ENCODE data around the gene CNTNAP2.

- TF ChIP-seq NFRKB (IDR thresholded peaks at IDR 0.05), result no peak
- no peak for TF ChIP-seq FOXA1 (IDR thresholded peaks at IDR 0.05)
- TF ChIP-seq FOXM1 (IDR thresholded peaks at IDR 0.05; ENCODE audit: borderline replicate concordance), result no peak
- TF ChIP-seq ARNT (IDR thresholded peaks at IDR 0.05), result no peak
Observed at GRCh38 chr7:147519062-147519461, 1402.5 kb downstream of the CNTNAP2 start.
